Measurements from ENCODE around the gene ZDHHC7.

- no peak for TF ChIP-seq CTCF (IDR thresholded peaks at IDR 0.05; ENCODE audit: insufficient read depth, low read depth, low read length)
- TF ChIP-seq EZH2 (IDR thresholded peaks at IDR 0.05; ENCODE audit: insufficient read depth, low read length), result no peak
These were observed 63.1 kb downstream of the ZDHHC7 start for GRCh38 chr16:84947996-84948850.

Measured in astrocyte (in vitro differentiated cells and primary cell).